ENCODE measurements around the gene PHACTR1.
"Not testable (repeated sequence)": the region's sequence is repeated elsewhere in the genome, so short reads cannot be mapped to it uniquely, and the experiment has no call there.

Gene PHACTR1

DNA sequence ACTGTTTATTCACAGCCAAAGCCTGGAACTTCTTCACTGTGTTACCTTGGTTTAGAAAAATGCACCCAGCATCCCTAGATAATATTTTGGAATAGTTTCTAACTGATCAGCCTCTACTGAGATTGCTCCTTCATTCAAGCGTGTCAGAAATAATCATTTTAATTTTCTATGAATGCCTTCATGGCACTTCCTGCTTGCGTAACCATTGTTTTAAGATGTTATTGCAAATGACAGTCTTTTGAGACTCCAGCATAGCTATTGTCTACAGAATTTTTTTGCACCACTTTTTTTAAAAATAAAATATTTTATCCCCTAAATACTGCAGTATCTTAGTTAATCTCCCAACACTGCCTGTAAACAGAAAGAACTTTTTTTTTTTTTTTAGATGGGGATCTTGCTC is 213.1 kb downstream of the PHACTR1 start:
- intact Hi-C loops (cut with DNase I), result no loop called here
- no peak for DNase-seq

DNA sequence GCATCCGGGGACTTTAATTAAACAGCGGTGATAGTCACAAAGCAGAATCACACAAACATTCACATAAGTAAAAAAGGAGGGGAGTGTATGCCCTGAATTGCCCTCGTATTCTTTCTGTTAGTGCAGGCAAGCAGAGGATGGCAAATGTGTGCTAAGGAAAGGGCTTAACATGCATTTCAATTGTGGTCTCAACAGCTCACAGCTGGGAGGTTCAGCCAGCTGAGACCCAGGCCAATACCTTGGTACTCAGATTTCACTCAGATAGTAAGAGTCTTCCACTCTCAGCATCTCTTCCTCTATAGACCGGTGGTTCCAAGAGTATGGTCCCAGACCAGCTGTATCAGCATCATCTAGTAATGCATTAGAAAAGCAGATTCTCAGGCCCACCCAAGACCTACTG is 215.1 kb downstream of the PHACTR1 start:
- no peak for DNase-seq
- intact Hi-C loops (cut with DNase I), result no loop called here

DNA sequence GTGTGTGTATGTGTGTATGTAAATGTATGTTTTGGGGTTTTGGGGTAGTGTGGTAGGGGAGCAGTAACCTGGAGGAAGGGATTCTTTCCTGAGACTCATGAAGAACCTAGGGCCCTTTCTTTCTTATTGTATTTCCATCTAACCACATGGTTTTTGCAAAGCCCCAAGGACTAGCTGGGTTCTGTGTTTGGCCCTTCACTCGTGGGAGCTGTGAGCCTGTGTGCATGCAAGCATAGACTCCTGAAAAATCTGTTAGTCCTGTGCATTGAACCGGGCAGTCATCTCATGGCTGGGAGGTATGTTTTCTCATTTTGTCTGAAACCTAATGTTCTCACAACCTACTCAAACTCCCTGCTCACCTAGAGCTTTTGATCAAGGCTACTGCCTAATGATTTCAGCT is 219.1 kb downstream of the PHACTR1 start:
- intact Hi-C loops (cut with DNase I), result no loop called here
- no peak for DNase-seq

DNA sequence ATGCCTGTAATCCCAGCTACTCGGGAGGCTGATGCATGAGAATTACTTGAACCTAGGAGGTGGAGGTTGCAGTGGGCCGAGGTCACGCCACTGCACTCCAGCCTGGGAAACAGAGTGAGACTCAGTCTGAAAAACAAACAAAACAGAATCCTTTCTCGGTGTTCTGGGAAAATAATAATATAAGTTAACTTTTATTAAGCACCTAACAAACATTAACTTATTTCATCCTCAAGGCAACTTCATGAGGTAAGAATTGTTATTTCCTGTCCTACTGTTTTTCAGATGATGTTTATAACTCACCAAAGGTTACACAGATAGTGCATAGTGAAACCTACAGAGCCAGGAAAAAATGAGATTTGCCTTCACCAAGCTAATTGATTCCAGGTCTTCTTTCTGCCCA is 221.4 kb downstream of the PHACTR1 start:
- intact Hi-C loops (cut with DNase I), result no loop called here
- no peak for DNase-seq

DNA sequence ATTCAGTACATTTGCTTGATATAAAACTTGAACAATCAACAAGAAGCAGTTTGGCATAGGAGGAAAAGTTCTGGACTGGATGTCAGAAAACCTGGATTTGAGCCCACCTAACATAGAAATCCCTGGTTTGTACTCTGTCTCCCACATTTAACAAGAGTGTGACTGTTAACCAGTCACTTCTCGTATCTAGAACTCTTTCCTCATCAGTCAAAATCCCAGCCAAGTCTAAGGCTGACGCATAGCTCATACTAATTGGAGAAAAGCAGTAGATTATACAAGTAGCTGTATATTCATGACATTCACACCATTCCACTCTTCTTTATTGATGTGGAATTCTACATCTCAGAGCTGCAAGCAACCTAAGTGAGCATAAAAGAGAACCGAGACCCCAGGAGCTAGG is 222.7 kb downstream of the PHACTR1 start:
- DNase-seq, result no peak
- intact Hi-C loops (cut with DNase I), result no loop called here

DNA sequence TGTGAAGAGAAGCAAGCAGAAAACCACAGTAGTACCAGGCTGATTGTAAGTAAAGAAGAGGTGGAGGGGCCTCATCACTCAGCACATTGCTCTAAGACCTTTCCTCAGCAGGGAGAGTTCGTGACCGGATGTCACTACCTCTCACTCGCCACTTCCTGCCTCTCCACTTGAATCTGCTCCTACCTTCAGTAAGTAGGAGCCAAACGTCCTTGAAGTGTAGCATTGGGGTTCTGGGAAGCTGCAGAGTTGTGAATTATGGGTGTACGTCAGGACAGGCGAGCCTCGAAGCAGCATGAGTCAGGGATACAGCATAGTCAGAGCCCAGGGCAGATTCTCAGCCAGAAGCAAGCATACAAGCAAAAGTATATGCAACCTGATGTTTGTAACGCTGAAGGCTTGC is 224.9 kb downstream of the PHACTR1 start:
- intact Hi-C loops (cut with DNase I), result no loop called here
- DNase-seq, result peak in 4 of 42 donors; percentile 28 to 50 (median 46)

DNA sequence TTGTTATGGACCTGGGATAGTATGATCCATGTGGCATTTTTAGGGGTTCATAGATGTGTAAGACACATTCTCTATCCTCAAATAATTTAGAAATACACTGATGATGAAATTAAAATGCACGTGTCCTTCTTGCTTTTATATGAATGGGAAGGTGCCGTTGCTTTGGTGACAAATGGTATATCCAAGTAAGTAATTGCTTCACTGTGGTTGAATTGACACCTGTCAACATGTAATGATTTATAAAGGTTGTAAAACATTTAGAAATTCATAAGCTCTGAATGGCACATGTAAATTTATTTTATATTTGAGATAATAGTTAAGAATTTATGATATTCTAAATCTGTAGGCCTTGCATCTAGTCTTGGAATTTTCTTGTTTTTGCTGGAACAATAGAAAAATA is 227.0 kb downstream of the PHACTR1 start:
- intact Hi-C loops (cut with DNase I), result no loop called here
- no peak for DNase-seq

DNA sequence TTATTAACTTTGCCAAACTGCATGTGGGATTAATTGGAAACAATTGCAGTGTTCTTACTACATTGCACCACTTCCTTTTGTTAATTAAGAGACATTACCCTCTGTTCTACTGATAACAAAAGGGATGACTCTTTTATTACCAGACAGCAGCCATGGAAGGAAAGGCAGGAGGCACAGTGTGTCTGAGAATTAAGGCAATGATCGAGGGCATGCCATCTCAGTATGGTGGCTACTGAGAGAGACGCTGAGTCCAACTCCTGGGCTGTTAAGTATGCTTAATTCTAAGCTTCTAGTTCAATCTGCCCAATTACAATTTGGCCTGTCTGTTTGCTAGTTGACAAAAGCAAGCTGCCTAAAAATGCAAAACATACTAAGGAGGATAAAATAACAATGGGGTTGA is 227.4 kb downstream of the PHACTR1 start:
- no peak for DNase-seq
- intact Hi-C loops (cut with DNase I), result no loop called here

DNA sequence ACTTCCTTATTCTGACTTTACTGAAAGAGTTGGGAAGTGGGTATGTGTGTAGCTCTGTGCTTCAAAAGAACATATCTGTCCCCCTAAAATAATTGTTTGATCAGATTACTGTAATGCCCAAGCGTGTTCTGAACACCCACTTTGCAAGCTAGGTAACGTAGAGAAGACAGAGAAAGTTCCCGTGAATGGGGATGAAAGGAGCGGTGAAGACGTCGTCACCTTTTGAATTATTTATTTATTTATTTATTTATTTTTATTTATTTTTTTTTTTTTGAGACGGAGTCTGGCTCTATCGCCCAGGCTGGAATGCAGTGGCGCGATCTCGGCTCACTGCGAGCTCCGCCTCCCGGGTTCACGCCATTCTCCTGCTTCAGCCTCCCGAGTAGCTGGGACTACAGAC is 228.0 kb downstream of the PHACTR1 start:
- DNase-seq; intact Hi-C loops (cut with DNase I): not testable (repeated sequence)

DNA sequence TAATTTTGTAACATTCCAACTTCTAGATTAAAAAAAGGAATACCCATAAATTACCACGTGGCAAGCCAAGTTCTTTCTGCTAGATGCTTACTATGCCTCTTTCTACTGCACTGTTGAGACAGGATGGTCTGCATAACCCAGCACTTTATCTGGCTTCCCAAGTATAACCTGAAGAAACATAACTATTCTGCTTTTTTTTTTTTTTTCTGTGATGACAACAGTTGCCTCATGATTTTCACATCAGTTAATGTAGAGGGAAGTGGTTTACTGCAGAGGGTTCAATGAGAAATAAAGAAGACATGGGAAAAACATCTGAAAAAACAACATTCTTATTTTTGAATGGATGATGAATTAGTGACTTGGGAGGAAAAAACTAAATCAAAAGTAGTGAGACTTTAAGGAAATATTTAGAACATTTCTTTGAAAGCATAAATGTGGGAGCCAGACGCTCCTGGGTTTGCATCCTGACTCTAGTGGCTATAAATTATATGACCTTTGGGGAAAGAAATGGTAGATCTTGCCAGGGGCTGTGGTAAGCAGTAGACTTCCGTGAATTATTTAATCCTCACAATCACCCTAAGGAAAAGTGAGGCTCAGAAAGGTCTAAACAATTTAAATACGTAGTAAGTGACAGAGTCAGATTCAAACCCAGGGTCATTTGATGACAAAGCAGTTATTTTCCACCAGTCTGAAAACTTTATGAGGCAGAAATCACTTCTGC is 230.7 kb downstream of the PHACTR1 start:
- DNase-seq, result no peak
- intact Hi-C loops (cut with DNase I), result no loop called here

DNA sequence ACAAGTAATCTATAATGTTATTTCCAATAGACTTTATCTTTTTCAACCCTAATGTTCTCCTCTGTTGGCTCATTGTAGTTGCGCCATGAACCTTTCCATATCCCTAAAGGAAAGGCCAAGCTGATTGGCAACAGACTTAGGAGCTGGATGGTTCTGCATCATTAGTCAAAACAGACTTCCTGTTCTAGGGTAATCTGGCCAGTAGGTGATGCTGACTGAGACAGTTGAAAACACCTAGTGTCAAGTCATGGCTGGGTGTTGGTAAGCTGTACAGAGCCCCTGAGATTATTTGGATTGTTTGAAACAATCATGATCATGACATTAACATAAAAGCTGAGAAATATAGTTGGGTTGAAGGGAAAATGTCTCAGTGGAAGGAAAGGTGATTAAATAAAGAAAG is 231.4 kb downstream of the PHACTR1 start:
- intact Hi-C loops (cut with DNase I), result no loop called here
- DNase-seq, result no peak

DNA sequence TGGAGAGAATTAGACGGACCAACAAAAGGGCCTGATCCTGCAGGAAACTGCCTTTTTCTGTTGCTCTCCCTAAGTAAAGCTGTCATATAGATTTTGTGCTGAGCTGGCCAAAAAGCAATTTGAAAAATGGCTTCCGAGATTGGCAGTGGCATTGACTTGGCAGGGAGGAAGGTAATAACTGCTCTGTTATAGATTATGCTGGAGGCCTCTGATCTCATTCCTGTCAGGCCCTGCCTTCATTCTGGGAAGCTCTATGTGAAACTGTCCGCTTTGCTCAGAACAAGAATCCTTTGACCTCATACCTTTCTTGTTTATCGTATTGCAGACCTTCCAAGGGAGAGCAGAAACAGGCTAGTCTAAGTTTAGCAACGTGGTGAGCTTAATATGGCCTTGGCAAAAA is 234.4 kb downstream of the PHACTR1 start:
- intact Hi-C loops (cut with DNase I), result no loop called here
- no peak for DNase-seq

DNA sequence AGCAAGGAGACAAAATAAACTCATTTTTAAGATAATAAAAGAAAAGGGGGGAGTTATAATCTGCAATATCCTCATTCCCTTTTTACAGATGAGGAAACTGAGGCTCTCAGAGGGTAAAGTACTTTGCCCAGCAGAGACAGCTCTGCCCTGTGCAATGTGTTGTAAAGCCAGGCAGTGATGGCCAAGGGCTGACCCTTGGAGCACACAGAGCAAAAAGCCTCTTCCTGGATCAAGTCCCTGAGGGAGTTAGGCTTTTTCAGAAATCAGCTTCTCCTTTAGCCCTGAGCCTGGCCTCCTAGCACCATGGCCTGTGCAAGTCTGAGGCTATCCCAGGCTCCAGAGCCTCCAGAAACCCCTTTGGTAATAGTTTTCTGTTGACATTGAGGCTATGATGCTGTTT is 234.8 kb downstream of the PHACTR1 start:
- intact Hi-C loops (cut with DNase I), result no loop called here

DNA sequence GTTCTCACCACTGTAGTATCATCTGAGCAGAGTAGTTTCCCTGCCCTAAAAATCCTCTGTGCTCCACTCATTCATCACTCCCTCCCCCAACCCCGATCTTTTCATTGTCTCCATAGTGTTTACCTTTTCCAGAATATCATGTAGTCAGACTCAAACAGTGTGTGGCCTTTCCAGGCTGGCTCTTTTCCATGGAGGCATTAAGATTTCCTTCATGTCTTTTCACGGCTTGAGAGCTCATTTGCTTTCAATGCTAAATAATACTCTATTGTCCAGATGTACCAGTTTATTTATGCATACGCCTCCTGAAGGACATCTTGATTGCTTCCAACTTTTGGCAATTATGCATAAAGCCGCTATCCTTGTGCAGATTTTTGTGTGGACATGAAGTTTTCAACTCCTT is 235.8 kb downstream of the PHACTR1 start:
- intact Hi-C loops (cut with DNase I), result no loop called here
- DNase-seq, result no peak

More for the DNA sequence above, 234.8 kb downstream of the PHACTR1 start:
- DNase-seq, result no peak

DNA sequence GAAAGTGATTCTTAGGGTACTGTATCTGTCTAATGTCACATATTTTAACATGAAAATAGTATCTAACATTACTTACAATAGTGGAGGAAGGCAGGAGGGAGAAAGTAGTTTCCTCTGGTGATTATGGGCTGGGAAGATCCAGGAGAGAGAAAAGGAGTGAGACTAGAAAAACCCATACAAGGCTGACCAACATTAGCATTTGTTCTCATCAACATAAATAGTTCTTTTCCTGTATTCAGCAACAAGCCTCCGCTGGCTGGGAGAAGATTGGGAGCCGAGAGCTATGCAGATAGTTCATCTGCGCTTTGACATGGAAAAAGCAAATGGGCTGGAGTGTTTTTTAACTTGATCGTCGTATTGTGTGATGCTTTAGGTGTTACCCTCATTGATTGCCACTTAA is 239.4 kb downstream of the PHACTR1 start:
- intact Hi-C loops (cut with DNase I), result no loop called here

DNA sequence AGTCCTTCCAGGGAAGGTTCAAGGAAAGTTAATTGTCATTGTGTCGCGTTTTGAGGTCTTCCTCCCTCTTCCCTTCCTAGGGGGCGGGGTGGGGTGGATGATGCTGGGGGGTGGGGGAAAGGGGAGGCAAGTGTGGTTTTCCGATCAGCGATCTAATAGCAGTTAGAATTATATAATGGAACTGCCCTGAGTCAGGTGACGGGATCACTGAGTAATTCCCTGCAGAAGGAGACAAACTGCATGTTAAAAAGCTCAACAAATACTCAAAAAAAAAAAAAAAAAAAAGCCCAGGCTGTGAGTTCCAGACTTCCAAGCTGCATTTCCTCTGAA is 240.4 kb downstream of the PHACTR1 start:
- peak in 9 of 42 donors; percentile 21 to 70 (median 44) for DNase-seq
- intact Hi-C loops (cut with DNase I), result no loop called here

More for the DNA sequence above, 239.4 kb downstream of the PHACTR1 start:
- no peak for DNase-seq

DNA sequence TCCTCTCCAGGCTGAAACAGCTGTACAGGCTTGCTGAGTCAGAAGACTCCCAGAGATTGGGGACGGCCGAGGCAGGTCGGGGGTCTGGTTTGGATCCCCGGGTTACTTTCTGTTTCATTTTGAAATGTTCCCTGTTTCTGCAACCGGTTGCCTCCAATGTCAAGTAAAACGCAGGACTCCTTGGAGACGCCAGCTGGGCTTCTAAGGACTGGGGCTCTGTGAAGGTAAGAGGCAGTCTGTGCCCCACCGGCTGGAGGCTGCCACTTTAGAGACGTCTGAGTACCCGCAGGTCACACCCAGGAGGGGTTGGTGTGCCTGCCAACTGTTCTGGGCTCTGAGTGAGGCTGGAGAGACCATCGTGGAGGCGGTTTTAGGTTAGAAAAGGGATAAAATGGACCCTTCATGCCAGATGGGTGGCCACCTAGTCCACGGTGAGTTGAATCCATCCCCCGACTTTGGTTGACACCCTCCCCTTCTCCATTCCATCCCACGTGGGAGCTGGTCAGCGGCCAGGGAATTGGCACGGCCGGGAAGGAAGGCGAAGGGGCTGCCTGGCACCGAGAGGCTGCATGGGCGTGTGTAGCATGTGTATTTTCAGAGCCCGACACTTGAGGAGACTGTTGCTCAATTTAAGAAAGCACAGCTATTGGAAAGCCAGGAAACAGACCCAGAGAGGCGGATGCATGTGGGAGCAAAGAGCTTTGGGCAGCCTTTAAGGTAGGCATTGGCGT is 240.9 kb downstream of the PHACTR1 start:
- peak; percentile 46 to 87 (median 74) for DNase-seq
- intact Hi-C loops (cut with DNase I), result no loop called here

DNA sequence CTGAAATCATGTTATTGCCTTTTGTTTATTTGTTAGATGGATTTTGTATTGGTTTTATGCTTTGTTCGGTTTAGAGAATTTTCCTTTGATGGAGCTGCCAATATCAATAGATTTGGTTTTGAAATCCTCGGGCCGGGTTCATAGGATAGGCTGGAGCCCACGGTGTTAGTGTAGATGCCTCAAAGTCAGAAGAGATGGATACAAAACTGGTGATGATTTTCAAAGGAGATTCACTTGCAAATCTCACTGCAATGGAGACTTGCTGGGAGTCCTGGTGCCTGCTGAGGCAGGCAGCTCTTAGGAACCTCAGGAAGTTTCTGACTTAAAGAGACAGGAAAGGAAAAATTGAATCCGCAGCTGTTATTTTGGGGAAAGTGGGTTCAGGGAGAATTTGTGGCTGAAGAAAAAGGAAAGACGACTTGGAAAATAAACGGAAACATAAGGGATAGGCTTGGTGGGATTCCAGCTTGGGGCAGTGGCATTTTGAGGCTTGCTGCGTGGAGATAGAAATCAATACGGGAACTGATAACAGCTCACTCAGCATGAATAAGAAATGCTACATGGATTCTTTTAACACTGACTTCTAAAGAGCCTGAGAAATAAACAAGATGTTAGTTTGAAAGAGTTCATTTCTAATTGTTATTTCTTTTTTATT is 241.6 kb downstream of the PHACTR1 start:
- intact Hi-C loops (cut with DNase I), result no loop called here
- DNase-seq, result peak in 2 of 42 donors; percentile 14 to 36

DNA sequence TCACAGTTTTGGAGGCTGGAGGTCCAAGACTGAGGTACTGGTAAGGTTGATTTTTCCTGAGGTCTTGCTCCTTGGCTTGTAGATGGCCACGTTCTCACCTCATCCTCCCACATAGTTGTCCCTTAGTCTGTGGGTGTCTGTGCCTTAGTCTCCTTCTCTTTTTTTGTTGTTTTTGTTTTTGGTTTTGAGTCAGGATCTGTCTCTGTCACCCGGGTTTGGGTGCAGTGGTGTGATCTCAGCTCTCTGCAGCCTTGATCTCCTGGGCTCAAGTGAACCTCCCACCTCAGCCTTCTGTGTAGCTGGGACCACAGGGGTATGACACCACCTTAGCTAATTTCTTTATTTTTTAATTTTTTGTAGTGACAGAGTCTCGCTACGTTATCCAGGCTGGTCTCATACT is 245.2 kb downstream of the PHACTR1 start:
- no peak for DNase-seq
- intact Hi-C loops (cut with DNase I), result no loop called here

DNA sequence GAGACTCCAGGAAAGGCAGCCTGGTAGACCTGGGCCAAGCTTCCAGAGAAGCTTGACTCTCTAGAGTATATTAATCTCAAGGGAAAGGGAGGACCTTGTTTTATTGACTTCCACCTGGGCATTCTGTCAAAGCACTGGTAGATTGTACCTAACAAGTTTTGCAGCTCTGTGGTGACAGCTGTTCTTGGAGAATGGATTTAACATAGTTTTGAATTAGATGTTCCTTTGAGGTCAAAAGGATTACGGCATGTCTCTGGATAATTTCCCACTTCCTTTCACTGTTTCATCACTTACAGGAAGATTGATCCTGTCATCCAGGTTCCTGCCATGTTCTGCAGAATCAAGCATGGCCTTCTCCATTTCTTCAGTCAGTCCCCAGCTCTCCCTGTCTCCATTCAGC is 246.0 kb downstream of the PHACTR1 start:
- intact Hi-C loops (cut with DNase I), result no loop called here
- DNase-seq, result no peak

DNA sequence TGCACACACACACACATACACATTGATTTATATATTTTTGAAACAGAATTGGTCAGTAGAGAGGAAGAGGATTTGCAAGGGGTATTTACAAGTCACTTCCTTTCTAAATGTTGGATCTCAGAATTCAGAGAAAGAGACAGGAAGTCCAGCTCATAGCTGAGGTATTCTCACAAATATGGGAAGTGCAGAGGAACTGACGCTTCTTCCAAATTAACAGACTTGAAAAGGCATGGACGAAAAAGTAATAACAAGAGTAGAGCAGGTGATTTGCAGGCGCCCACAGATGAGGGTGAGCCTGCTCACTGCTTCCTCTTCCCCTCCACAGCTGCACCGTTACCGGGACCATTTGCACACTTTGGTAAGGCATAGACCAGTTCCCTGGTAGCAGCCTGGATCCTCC is 246.4 kb downstream of the PHACTR1 start:
- intact Hi-C loops (cut with DNase I), result no loop called here
- no peak for DNase-seq

Measured in head of caudate nucleus (tissue), 42 donors.